Neural cell (in vitro differentiated cells): Measurements from ENCODE around the gene CYB5R2. TPM values are rescaled to one million over a fixed set of nuclear protein-coding genes. Genes with fewer than 3 reads are reported as not detected.
A peak's percentile ranks its signal among the peaks of the same experiment; 100 is the strongest.
"Not testable (repeated sequence)": the region's sequence is repeated elsewhere in the genome, so short reads cannot be mapped to it uniquely, and the experiment has no call there.

Experiments
- H2AFZ ChIP-seq: fragments of 200-600, 300-800 bp; sonication (generic), shearing (Covaris generic); 2 replicates; pipeline ENCODE4 v1.6.0; 2014; ENCODE audit warnings: low read depth, mild to moderate bottlenecking, antibody characterized with exemption, low read length, moderate library complexity
- H3F3A ChIP-seq: fragments of 200-600 bp; shearing (Covaris generic); 2 replicates; pipeline ENCODE4 v1.6.1; 2016; ENCODE audit warnings: mild to moderate bottlenecking, moderate library complexity, mixed read lengths, antibody characterized with exemption, low read length; ENCODE audit not compliant: insufficient read depth, poor library complexity, severe bottlenecking
- H3K27ac ChIP-seq: fragments of 200-600, 300-800 bp; sonication (generic), shearing (Covaris generic); 2 replicates; pipeline ENCODE4 v1.5.1; 2014; ENCODE audit warnings: mild to moderate bottlenecking, low read length, moderate library complexity
- H3K27me3 ChIP-seq: fragments of 300-800, 200-600 bp; sonication (generic), shearing (Covaris generic); 2 replicates; pipeline ENCODE4 v1.6.0; 2014; ENCODE audit warnings: mild to moderate bottlenecking, low read depth, low read length, moderate library complexity; ENCODE audit not compliant: insufficient read depth
- H3K36me3 ChIP-seq: fragments of 300-800, 200-600 bp; sonication (generic), shearing (Covaris generic); 2 replicates; pipeline ENCODE4 v1.5.1; 2014; ENCODE audit warnings: mild to moderate bottlenecking, antibody characterized with exemption, low read length, moderate library complexity; ENCODE audit not compliant: insufficient read depth
- H3K4me2 ChIP-seq: fragments of 300-800, 200-600 bp; sonication (generic), shearing (Covaris generic); 2 replicates; pipeline ENCODE4 v1.6.0; 2014; ENCODE audit warnings: mild to moderate bottlenecking, low read length
- H3K4me3 ChIP-seq: fragments of 300-800, 200-600 bp; sonication (generic), shearing (Covaris generic); 2 replicates; pipeline ENCODE4 v1.5.1; 2014; ENCODE audit warnings: mild to moderate bottlenecking, low read length, moderate library complexity
- H3K79me2 ChIP-seq: fragments of 200-600 bp; shearing (Covaris generic); replicated peaks from 2 replicates; pipeline ENCODE4 v1.6.0; 2014; ENCODE audit warnings: mild to moderate bottlenecking, low read length, moderate library complexity; ENCODE audit not compliant: insufficient read depth
- H3K9ac ChIP-seq: fragments of 300-800, 200-600 bp; sonication (generic), shearing (Covaris generic); 2 replicates; pipeline ENCODE4 v1.6.1; 2016; ENCODE audit warnings: mild to moderate bottlenecking, low read length, mixed read lengths
- H3K9me2 ChIP-seq: fragments of 200-600 bp; shearing (Covaris generic); 2 replicates; pipeline ENCODE4 v1.6.1; 2016; ENCODE audit warnings: mild to moderate bottlenecking, low read length, mixed read lengths; ENCODE audit not compliant: insufficient read depth
- H3K9me3 ChIP-seq: fragments of 200-600, 300-800 bp; sonication (generic), shearing (Covaris generic); 2 replicates; pipeline ENCODE4 v1.6.1; 2016; ENCODE audit warnings: mild to moderate bottlenecking, mixed run types, low read length, moderate library complexity, mixed read lengths
- H4K20me1 ChIP-seq: fragments of 200-600 bp; shearing (Covaris generic); 2 replicates; pipeline ENCODE4 v1.6.1; 2016; ENCODE audit warnings: mild to moderate bottlenecking, mixed run types; ENCODE audit not compliant: insufficient read depth
- EP300 ChIP-seq: fragments of 450-650 bp; conservative IDR thresholded peaks from 2 replicates; pipeline ENCODE4 v1.6.1; 2014; ENCODE audit warnings: antibody characterized with exemption, mild to moderate bottlenecking, moderate library complexity; ENCODE audit not compliant: poor library complexity, severe bottlenecking
- EZH2 ChIP-seq: fragments of 200-600, 300-800 bp; shearing (Covaris generic), sonication (generic); IDR thresholded peaks from 2 replicates; pipeline ENCODE4 v1.6.1; 2014; ENCODE audit warnings: antibody characterized with exemption, low read length, borderline replicate concordance, mild to moderate bottlenecking; ENCODE audit not compliant: insufficient read depth, poor library complexity, severe bottlenecking
- MXI1 ChIP-seq: fragments of 450-650 bp; conservative IDR thresholded peaks from 2 replicates; pipeline ENCODE4 v1.6.1; 2014; ENCODE audit warnings: antibody characterized with exemption, mild to moderate bottlenecking; ENCODE audit not compliant: poor library complexity, severe bottlenecking
- POLR2AphosphoS5 ChIP-seq: IDR thresholded peaks from 2 replicates; pipeline ENCODE4 v1.6.1; 2012
- RAD21 ChIP-seq: fragments of 450-650 bp; conservative IDR thresholded peaks from 2 replicates; pipeline ENCODE4 v1.6.1; 2014; ENCODE audit warnings: antibody characterized with exemption, mild to moderate bottlenecking, moderate library complexity
- SMC3 ChIP-seq: fragments of 450-650 bp; conservative IDR thresholded peaks from 2 replicates; pipeline ENCODE4 v1.6.1; 2014; ENCODE audit warnings: antibody characterized with exemption, mild to moderate bottlenecking, moderate library complexity; ENCODE audit not compliant: poor library complexity
- TAF1 ChIP-seq: IDR thresholded peaks from 2 replicates; pipeline ENCODE4 v1.6.1; 2012; ENCODE audit warnings: low read depth
- polyA plus RNA-seq: library from polyadenylated mRNA; depleted of rRNA; stranded (reverse); fragments of >200 nt; gene quantifications from 2 replicates; pipeline ENCODE4 v1.2.3, GENCODE V29; 2014
- TF ChIP-seq, protein P1 (sequence below): fragments of 450-650 bp; IDR thresholded peaks from 2 replicates; pipeline ENCODE4 v1.5.1; 2014; ENCODE audit warnings: antibody characterized with exemption, mild to moderate bottlenecking, moderate library complexity; ENCODE audit not compliant: poor library complexity, severe bottlenecking
- TF ChIP-seq, protein P2 (sequence below): IDR thresholded peaks from 2 replicates; pipeline ENCODE4 v1.6.1; 2012; ENCODE audit warnings: borderline replicate concordance

CYB5R2 gene
- polyA plus RNA-seq, 1 donor from 2014 or later: not detected

DNA sequence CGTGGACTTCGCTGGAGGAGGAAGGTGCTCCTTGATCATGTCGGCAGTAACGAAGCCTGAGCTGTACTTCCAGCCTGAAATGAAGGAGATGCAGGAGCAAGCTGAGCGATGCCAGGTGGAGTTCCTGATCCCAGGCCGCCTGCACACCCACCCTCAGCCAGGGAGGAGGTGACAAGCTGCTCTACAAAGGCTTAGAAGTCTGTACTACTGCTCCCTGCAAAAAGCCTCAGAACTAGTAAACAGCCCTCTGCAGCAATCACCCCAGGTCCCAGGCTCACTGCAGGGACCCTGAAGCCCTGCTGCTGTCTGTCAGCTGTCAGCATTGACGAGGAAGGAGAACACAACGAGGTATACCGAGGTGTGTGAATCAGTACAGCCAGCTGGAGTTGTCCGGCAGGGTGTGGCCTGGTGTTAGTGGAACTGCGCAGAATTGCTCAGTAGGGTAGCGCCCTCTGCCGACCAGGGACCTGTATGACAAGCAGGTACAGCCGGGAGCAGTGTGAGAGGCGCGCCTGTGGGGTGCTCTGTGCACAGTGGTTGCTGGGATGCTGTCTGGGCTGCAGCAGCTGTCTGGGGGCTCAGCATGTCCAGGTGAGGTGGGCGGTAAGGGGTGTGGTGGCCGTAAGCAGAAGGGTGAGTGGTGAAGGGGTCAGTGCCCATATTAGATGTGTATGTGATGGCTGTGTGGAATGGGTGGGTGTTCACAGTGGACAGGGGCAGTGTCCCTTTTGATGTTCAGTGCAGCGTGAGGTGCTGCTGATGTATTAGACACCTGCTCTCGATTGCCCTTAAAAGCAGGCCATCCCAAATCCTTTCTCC is 7.6 kb downstream of the CYB5R2 start:
- no peak overlapping the region for H3K9ac ChIP-seq
- no peaks in the 10 kb centered on the region for H3K79me2 ChIP-seq
- H3K27ac ChIP-seq: no peak overlapping the region

DNA sequence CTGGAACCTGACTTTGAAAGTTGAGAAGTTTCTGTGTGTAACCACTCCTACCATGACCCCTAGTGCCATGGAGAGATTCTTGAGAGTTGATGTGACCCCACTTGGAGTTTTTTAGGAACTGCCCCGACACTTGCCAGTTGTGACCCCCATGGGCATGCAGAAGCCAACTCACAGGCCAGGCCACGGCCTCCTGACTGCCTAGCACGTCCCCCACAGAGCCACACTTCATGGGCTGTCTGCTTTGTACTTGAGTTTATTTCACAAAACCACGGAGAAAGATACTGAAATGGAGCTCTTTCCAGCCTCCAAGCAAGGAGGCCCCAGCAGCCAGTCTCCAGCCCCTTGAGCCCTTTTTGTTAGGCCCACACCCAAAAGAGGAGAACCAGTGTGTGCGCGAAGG is 8.4 kb downstream of the CYB5R2 start:
- Histone ChIP-seq H3K9me3 (no peaks in the 10 kb centered on the region), H3K36me3 (no peaks in the 10 kb centered on the region), H3K27ac (no peak overlapping the region), H3K27me3 (no peaks in the 10 kb centered on the region), H3K4me3 (no peak overlapping the region), H3K4me2 (no peak overlapping the region), H3F3A (no peaks in the 10 kb centered on the region), H2AFZ (no peak overlapping the region), H3K9ac (no peak overlapping the region), H3K79me2 (no peaks in the 10 kb centered on the region), H4K20me1 (no peaks in the 10 kb centered on the region), H3K9me2 (no peaks in the 10 kb centered on the region)
- no peak for TF ChIP-seq POLR2AphosphoS5
- TF ChIP-seq TAF1: no peak
- TF ChIP-seq MXI1: no peak
- TF ChIP-seq SMC3: no peak
- TF ChIP-seq EP300: no peak
- TF ChIP-seq EZH2: no peak
- TF ChIP-seq, protein P1, sequence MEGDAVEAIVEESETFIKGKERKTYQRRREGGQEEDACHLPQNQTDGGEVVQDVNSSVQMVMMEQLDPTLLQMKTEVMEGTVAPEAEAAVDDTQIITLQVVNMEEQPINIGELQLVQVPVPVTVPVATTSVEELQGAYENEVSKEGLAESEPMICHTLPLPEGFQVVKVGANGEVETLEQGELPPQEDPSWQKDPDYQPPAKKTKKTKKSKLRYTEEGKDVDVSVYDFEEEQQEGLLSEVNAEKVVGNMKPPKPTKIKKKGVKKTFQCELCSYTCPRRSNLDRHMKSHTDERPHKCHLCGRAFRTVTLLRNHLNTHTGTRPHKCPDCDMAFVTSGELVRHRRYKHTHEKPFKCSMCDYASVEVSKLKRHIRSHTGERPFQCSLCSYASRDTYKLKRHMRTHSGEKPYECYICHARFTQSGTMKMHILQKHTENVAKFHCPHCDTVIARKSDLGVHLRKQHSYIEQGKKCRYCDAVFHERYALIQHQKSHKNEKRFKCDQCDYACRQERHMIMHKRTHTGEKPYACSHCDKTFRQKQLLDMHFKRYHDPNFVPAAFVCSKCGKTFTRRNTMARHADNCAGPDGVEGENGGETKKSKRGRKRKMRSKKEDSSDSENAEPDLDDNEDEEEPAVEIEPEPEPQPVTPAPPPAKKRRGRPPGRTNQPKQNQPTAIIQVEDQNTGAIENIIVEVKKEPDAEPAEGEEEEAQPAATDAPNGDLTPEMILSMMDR: no peak
- no peak for TF ChIP-seq RAD21
- TF ChIP-seq, protein P2, sequence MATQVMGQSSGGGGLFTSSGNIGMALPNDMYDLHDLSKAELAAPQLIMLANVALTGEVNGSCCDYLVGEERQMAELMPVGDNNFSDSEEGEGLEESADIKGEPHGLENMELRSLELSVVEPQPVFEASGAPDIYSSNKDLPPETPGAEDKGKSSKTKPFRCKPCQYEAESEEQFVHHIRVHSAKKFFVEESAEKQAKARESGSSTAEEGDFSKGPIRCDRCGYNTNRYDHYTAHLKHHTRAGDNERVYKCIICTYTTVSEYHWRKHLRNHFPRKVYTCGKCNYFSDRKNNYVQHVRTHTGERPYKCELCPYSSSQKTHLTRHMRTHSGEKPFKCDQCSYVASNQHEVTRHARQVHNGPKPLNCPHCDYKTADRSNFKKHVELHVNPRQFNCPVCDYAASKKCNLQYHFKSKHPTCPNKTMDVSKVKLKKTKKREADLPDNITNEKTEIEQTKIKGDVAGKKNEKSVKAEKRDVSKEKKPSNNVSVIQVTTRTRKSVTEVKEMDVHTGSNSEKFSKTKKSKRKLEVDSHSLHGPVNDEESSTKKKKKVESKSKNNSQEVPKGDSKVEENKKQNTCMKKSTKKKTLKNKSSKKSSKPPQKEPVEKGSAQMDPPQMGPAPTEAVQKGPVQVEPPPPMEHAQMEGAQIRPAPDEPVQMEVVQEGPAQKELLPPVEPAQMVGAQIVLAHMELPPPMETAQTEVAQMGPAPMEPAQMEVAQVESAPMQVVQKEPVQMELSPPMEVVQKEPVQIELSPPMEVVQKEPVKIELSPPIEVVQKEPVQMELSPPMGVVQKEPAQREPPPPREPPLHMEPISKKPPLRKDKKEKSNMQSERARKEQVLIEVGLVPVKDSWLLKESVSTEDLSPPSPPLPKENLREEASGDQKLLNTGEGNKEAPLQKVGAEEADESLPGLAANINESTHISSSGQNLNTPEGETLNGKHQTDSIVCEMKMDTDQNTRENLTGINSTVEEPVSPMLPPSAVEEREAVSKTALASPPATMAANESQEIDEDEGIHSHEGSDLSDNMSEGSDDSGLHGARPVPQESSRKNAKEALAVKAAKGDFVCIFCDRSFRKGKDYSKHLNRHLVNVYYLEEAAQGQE: no peak

More for the DNA sequence above, 7.6 kb downstream of the CYB5R2 start:
- no peak overlapping the region for H3K4me3 ChIP-seq
- H3K4me2 ChIP-seq: no peak overlapping the region
- no peaks in the 10 kb centered on the region for H3K36me3 ChIP-seq
- no peak overlapping the region for H2AFZ ChIP-seq
- H3F3A ChIP-seq: no peaks in the 10 kb centered on the region
- no peaks in the 10 kb centered on the region for H3K9me2 ChIP-seq
- H3K9me3 ChIP-seq: no peaks in the 10 kb centered on the region
- no peak for TF ChIP-seq EZH2
- no peak for TF ChIP-seq EP300
- peak; percentile 54 for TF ChIP-seq RAD21
- peak; percentile 57 for TF ChIP-seq SMC3
- TF ChIP-seq, protein P1: peak; percentile 57
- TF ChIP-seq TAF1: no peak
- no peak for TF ChIP-seq MXI1
- no peak for TF ChIP-seq POLR2AphosphoS5
- TF ChIP-seq, protein P2: no peak
- H3K27me3 ChIP-seq: no peaks in the 10 kb centered on the region
- no peaks in the 10 kb centered on the region for H4K20me1 ChIP-seq

DNA sequence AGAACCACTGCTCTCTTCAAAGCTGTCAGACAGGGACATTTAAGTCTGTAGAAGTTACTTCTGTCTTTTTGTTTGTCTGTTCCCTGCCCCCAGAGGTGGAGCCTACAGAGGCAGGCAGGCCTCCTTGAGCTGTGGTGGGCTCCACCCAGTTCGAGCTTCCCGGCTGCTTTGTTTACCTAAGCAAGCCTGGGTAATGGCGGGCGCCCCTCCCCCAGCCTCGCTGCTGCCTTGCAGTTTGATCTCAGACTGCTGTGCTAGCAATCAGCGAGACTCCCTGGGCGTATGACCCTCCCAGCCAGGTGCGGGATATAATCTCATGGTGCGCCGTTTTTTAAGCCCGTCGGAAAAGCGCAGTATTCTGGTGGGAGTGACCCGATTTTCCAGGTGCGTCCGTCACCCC is 9.8 kb downstream of the CYB5R2 start:
- H3K4me3 ChIP-seq, H3K27me3 ChIP-seq, H3K79me2 ChIP-seq, H3K9ac ChIP-seq, H3K36me3 ChIP-seq, H2AFZ ChIP-seq, H3K9me2 ChIP-seq, H4K20me1 ChIP-seq, H3K27ac ChIP-seq, H3K9me3 ChIP-seq, H3K4me2 ChIP-seq, H3F3A ChIP-seq: not testable (repeated sequence)
